Body of pancreas (tissue), 4 donors: Measurements from ENCODE around the gene LDLRAD4. TPM values are rescaled to one million over a fixed set of nuclear protein-coding genes. Genes with fewer than 3 reads are reported as not detected.

Experiments used
- ATAC-seq: fragments of 150-250 bp; one replicate; pipeline ENCODE4 v1.9.1; 2016
- DNase-seq, 4 donors: peaks; one replicate each; pipeline ENCODE4 v3.0.0-alpha.2; 2019
- H3K27ac ChIP-seq, 4 donors: fragments of 200-600 bp; sonication (generic); 1 replicate in 3 of 4; 2 replicates in 1 of 4; pipeline versions ENCODE4 v1.5.1 to v1.6.1; 2016 to 2019; ENCODE audit warnings: mild to moderate bottlenecking in 1 of 4, mixed read lengths in 1 of 4, moderate library complexity in 1 of 4
- H3K27me3 ChIP-seq, 2 donors: fragments of 200-600 bp; sonication (generic); one replicate each; pipeline ENCODE4 v1.6.0; 2016; ENCODE audit warnings: mild to moderate bottlenecking in 1 of 2
- H3K36me3 ChIP-seq, 2 donors: fragments of 200-600 bp; sonication (generic); replicated peaks in 1 of 2; 2 replicates each; pipeline ENCODE4 v1.5.1; 2016; ENCODE audit warnings: low read depth in 2 of 2; ENCODE audit not compliant: insufficient read depth in 1 of 2
- H3K4me1 ChIP-seq: fragments of 200-600 bp; sonication (generic); one replicate; pipeline ENCODE4 v1.6.0; 2016
- H3K4me3 ChIP-seq, 2 donors: fragments of 200-600 bp; sonication (generic); 1 replicate in 1 of 2; 2 replicates in 1 of 2; pipeline ENCODE4 v1.5.1; 2016 to 2019
- H3K9me3 ChIP-seq, 3 donors: fragments of 200-600 bp; sonication (generic); 1 replicate in 2 of 3; 2 replicates in 1 of 3; pipeline ENCODE4 v1.5.1; 2016
- CTCF ChIP-seq, 7 experiments: fragments of 450-650 bp in 4 of 7; fragments of 200-600 bp in 3 of 7; sonication (generic) in 3 of 7; IDR thresholded peaks; one replicate each; pipeline ENCODE4 v1.5.1; 2016 to 2019; ENCODE audit warnings: antibody characterized with exemption in 7 of 7
- POLR2A ChIP-seq, 3 donors: fragments of 450-650 bp; IDR thresholded peaks; one replicate each; pipeline ENCODE4 v1.6.1; 2016; ENCODE audit warnings: antibody characterized with exemption in 3 of 3, mild to moderate bottlenecking in 2 of 3
- WGBS, 2 donors: methylation state at CpG; one replicate each; pipeline ENCODE4 v1.1.5; 2017; 5-methylcytosine and 5-hydroxymethylcytosine counted together
- intact Hi-C: fragments of 100-400 bp; cut with DNase I; formaldehyde crosslinking; loops from one replicate; pipeline ENCODE4 v1.15.1; 2023
- total RNA-seq, 2 donors: library from RNA; depleted of rRNA; stranded (reverse); fragments of >200 nt; gene quantifications; one replicate each; pipeline ENCODE4 v1.1.0, GENCODE V29; 2016

LDLRAD4 gene
- total RNA-seq, 2 donors from 2014 or later: 8.6 to 35.9 TPM

GRCh38 chr18:13244135-13244534 lies 25.6 kb downstream of the LDLRAD4 start:
- H3K4me3 ChIP-seq: no peak overlapping the region
- no peaks in the 10 kb centered on the region for H3K4me1 ChIP-seq
- H3K27me3 ChIP-seq: no peaks in the 10 kb centered on the region
- H3K27ac ChIP-seq: no peak overlapping the region
- H3K9me3 ChIP-seq: no peaks in the 10 kb centered on the region
- no peak for ATAC-seq
- H3K36me3 ChIP-seq: no peaks in the 10 kb centered on the region
- no peak for DNase-seq
- TF ChIP-seq CTCF (IDR thresholded peaks at IDR 0.05) (no peak), POLR2A (IDR thresholded peaks at IDR 0.05) (no peak)
- intact Hi-C loops: no loop called here
- 0 to 64% methylated on average over 1 of the region's 1 CpG for WGBS, 2 donors

GRCh38 chr18:13245481-13246000 lies 27.0 kb downstream of the LDLRAD4 start:
- ATAC-seq: no peak
- TF ChIP-seq CTCF (IDR thresholded peaks at IDR 0.05): no peak
- TF ChIP-seq POLR2A (IDR thresholded peaks at IDR 0.05): no peak
- Histone ChIP-seq H3K27me3 (no peaks in the 10 kb centered on the region), H3K9me3 (no peaks in the 10 kb centered on the region), H3K4me1 (no peaks in the 10 kb centered on the region), H3K27ac (no peak overlapping the region), H3K36me3 (no peaks in the 10 kb centered on the region), H3K4me3 (no peak overlapping the region)
- intact Hi-C loops: no loop called here
- 61 to 79% methylated on average over 6 of the region's 6 CpGs for WGBS, 2 donors
- DNase-seq: no peak

- H3K27ac ChIP-seq: no peak overlapping the region
- peak in 1 of 4 donors; percentile 2 for DNase-seq
- 90 to 92% methylated on average over 9 of the region's 9 CpGs for WGBS, 2 donors
- no peaks in the 10 kb centered on the region for H3K27me3 ChIP-seq
- no peaks in the 10 kb centered on the region for H3K9me3 ChIP-seq
- no peak overlapping the region for H3K4me3 ChIP-seq
- no peak for ATAC-seq
- H3K4me1 ChIP-seq: no peaks in the 10 kb centered on the region
- intact Hi-C loops: no loop called here
- TF ChIP-seq CTCF (IDR thresholded peaks at IDR 0.05) (no peak), POLR2A (IDR thresholded peaks at IDR 0.05) (no peak)
- H3K36me3 ChIP-seq: no peaks in the 10 kb centered on the region
Observed at GRCh38 chr18:13246121-13246520, 27.6 kb downstream of the LDLRAD4 start.

GRCh38 chr18:13246591-13246990 lies 28.0 kb downstream of the LDLRAD4 start:
- no peak overlapping the region for H3K27ac ChIP-seq
- TF ChIP-seq POLR2A (IDR thresholded peaks at IDR 0.05): no peak
- TF ChIP-seq CTCF (IDR thresholded peaks at IDR 0.05): no peak
- WGBS, 2 donors: 76 to 78% methylated on average over 3 of the region's 3 CpGs
- ATAC-seq (no peak), DNase-seq (no peak)
- intact Hi-C loops: no loop called here
- no peak overlapping the region for H3K4me3 ChIP-seq
- H3K27me3 ChIP-seq: no peaks in the 10 kb centered on the region
- H3K4me1 ChIP-seq: no peaks in the 10 kb centered on the region
- H3K36me3 ChIP-seq: no peaks in the 10 kb centered on the region
- H3K9me3 ChIP-seq: no peaks in the 10 kb centered on the region

GRCh38 chr18:13247506-13247905 lies 28.9 kb downstream of the LDLRAD4 start:
- TF ChIP-seq CTCF (IDR thresholded peaks at IDR 0.05) (no peak), POLR2A (IDR thresholded peaks at IDR 0.05) (no peak)
- no peak overlapping the region for H3K27ac ChIP-seq
- 90 to 96% methylated on average over 14 of the region's 14 CpGs for WGBS, 2 donors
- DNase-seq (no peak), ATAC-seq (no peak)
- no peaks in the 10 kb centered on the region for H3K4me1 ChIP-seq
- no peaks in the 10 kb centered on the region for H3K27me3 ChIP-seq
- intact Hi-C loops: no loop called here
- no peaks in the 10 kb centered on the region for H3K9me3 ChIP-seq
- no peaks in the 10 kb centered on the region for H3K36me3 ChIP-seq
- H3K4me3 ChIP-seq: no peak overlapping the region
